ENCODE measurements around the gene GATAD2B.

GATAD2B gene

GRCh38 chr1:153869486-153869885, 53.3 kb downstream of the GATAD2B start:
- Histone ChIP-seq H3K4me3 (ENCODE audit: low read depth, low read length) (no peak overlapping the region), H3K4me1 (peaks cover 18% of the 10 kb centered on the region), H3K27me3 (no peaks in the 10 kb centered on the region; the same call in 1 of the 2 replicates), H3K9me3 (no peaks in the 10 kb centered on the region), H3K36me3 (peaks cover 5% of the 10 kb centered on the region)
- DNase-seq: no peak
- no peak for TF ChIP-seq CTCF (IDR thresholded peaks at IDR 0.05; ENCODE audit: low read depth, low read length)

DNA sequence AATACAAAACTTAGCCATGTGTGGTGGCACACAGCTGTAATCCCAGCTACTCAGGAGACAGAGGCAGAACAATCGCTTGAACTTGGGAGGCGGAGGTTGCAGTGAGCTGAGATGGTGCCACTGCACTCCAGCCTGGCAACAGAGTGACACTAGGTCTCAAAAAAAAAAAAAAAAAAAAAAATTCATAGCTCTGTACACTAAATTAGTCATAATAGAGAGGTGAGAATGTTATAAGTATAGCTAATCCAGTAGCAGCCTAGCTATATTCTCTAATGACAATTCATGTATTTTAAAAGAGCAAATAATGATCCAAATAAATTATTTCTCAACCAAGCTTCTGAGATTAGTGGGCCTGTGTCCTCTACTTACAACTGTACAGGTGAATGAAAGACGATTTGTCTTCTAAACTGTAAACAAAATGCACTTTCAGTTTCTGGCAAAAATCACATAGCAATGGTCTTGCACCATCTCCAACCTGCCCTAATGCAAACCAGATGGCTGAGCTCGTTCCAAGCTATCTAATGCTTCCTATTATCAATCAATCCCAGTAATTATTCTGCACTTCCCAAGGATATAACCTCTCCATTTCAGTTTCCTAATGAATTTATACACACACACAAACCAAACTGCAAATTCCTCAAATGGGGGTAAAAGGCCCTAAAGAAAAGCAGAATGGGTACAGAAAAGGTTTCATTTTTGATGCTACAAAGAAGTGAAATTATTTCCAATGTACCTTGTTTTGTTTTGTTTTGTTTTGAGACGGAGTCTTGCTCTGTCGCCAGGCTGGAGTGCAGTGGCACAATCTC, 56.5 kb downstream of the GATAD2B start:
- Histone ChIP-seq H3K27me3 (no peaks in the 10 kb centered on the region; the same call in 1 of the 2 replicates), H3K36me3 (peaks cover 5% of the 10 kb centered on the region; the same call in 1 of the 2 replicates), H3K4me3 (ENCODE audit: low read depth, low read length) (peak overlapping the region; percentile 30), H3K9me3 (no peaks in the 10 kb centered on the region), H3K4me1 (peaks cover 18% of the 10 kb centered on the region)
- peak; percentile 62 for DNase-seq
- TF ChIP-seq CTCF (IDR thresholded peaks at IDR 0.05; ENCODE audit: low read depth, low read length): no peak

- peaks cover 8% of the 10 kb centered on the region for H3K36me3 ChIP-seq
- H3K4me1 ChIP-seq: no peaks in the 10 kb centered on the region
- no peaks in the 10 kb centered on the region for H3K27me3 ChIP-seq
- H3K4me3 ChIP-seq (ENCODE audit: low read depth, low read length): no peak overlapping the region
- no peaks in the 10 kb centered on the region for H3K9me3 ChIP-seq
- no peak for DNase-seq
- TF ChIP-seq CTCF (IDR thresholded peaks at IDR 0.05; ENCODE audit: low read depth, low read length): no peak
Observed at GRCh38 chr1:153860285-153860684, 62.5 kb downstream of the GATAD2B start.

- no peak for DNase-seq
- TF ChIP-seq CTCF (IDR thresholded peaks at IDR 0.05; ENCODE audit: low read depth, low read length): no peak
- Histone ChIP-seq H3K27me3 (no peaks in the 10 kb centered on the region), H3K36me3 (peaks cover 6% of the 10 kb centered on the region; the same call in 1 of the 2 replicates), H3K4me3 (ENCODE audit: low read depth, low read length) (no peak overlapping the region), H3K4me1 (no peaks in the 10 kb centered on the region), H3K9me3 (no peaks in the 10 kb centered on the region)
Observed at GRCh38 chr1:153857505-153857904, 65.3 kb downstream of the GATAD2B start.

GRCh38 chr1:153856763-153857162, 66.0 kb downstream of the GATAD2B start:
- no peak for TF ChIP-seq CTCF (IDR thresholded peaks at IDR 0.05; ENCODE audit: low read depth, low read length)
- H3K4me3 ChIP-seq (ENCODE audit: low read depth, low read length): no peak overlapping the region
- H3K27me3 ChIP-seq: no peaks in the 10 kb centered on the region
- H3K36me3 ChIP-seq: peaks cover 6% of the 10 kb centered on the region; the same call in 1 of the 2 replicates
- H3K4me1 ChIP-seq: no peaks in the 10 kb centered on the region
- H3K9me3 ChIP-seq: no peaks in the 10 kb centered on the region
- DNase-seq: no peak

DNA sequence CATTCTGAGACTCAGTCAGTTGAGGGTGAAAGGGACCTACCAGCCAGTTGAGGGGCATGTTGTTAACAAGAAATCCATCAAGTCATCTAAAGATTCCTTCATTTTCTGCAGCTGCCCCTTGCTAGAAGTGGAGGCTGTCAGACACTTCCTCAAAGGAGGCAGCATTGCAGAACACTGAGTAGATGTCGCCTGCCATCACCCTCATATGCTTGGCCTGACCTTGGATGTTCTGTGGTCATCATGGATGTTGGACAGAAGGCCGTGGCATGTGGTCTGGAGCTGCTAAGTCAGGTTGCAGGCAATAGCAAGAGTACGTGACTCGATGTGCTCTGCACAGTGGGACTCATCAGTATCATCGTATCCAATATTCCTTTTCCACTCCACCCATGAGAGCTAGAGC, 70.6 kb downstream of the GATAD2B start:
- H3K27me3 ChIP-seq: no peaks in the 10 kb centered on the region
- no peak for TF ChIP-seq CTCF (IDR thresholded peaks at IDR 0.05; ENCODE audit: low read depth, low read length)
- no peaks in the 10 kb centered on the region for H3K4me1 ChIP-seq
- H3K36me3 ChIP-seq: peaks cover under 1% of the 10 kb centered on the region
- H3K9me3 ChIP-seq: no peaks in the 10 kb centered on the region
- DNase-seq: no peak
- no peak overlapping the region for H3K4me3 ChIP-seq (ENCODE audit: low read depth, low read length)
